Hepatocyte (in vitro differentiated cells): ENCODE results near the gene ADCY9.

Experiments
- CTCF ChIP-seq: fragments of 200-600 bp; sonication (generic); IDR thresholded peaks from 2 replicates; pipeline ENCODE4 v1.5.1; 2016; ENCODE audit warnings: antibody characterized with exemption, mild to moderate bottlenecking; ENCODE audit not compliant: poor library complexity
- EZH2phosphoT487 ChIP-seq: fragments of 200-600 bp; sonication (generic); IDR thresholded peaks from one replicate; pipeline ENCODE4 v1.6.1; 2018; ENCODE audit warnings: antibody characterized with exemption, mild to moderate bottlenecking, low read depth, moderate library complexity; ENCODE audit not compliant: unreplicated experiment, severe bottlenecking

- no peak for TF ChIP-seq CTCF
- TF ChIP-seq EZH2phosphoT487: no peak
Observed at GRCh38 chr16:4011225-4011939, 104.9 kb downstream of the ADCY9 start.
